Heart left ventricle (tissue), 16 donors: ENCODE data around the gene ANKLE1. TPM values are rescaled to one million over a fixed set of nuclear protein-coding genes. Genes with fewer than 3 reads are reported as not detected.

Experiments used
- ATAC-seq, 4 donors: fragments of 200-7000 bp; cut with Tn5 transposase; one replicate each; pipeline ENCODE4 v1.9.1; 2020 to 2022; ENCODE audit warnings: moderate library complexity in 4 of 4, mild to moderate bottlenecking in 3 of 4, moderate number of reproducible peaks in 1 of 4
- DNase-seq, 5 donors: peaks; one replicate each; pipeline ENCODE4 v3.0.0-alpha.2; 2020
- H3K27ac ChIP-seq, 12 donors: fragments of 200-600 bp; sonication (generic) in 4 of 12; one replicate each; pipeline versions ENCODE4 v1.5.0 to v1.8.0; 2016 to 2022; ENCODE audit warnings: mild to moderate bottlenecking in 2 of 12
- H3K27me3 ChIP-seq, 9 donors: fragments of 200-600 bp; sonication (generic) in 2 of 9; one replicate each; pipeline versions ENCODE4 v1.5.1 to v1.8.0; 2016 to 2022; ENCODE audit warnings: mild to moderate bottlenecking in 3 of 9
- H3K36me3 ChIP-seq, 9 donors: fragments of 200-600 bp; sonication (generic) in 2 of 9; one replicate each; pipeline versions ENCODE4 v1.5.0 to v1.8.0; 2018 to 2022; ENCODE audit warnings: mild to moderate bottlenecking in 2 of 9
- H3K4me1 ChIP-seq, 12 donors: fragments of 200-600 bp; sonication (generic) in 4 of 12; one replicate each; pipeline versions ENCODE4 v1.5.0 to v1.8.0; 2016 to 2022; ENCODE audit warnings: mild to moderate bottlenecking in 3 of 12
- H3K4me3 ChIP-seq, 12 donors: fragments of 200-600 bp; sonication (generic) in 4 of 12; one replicate each; pipeline versions ENCODE4 v1.5.0 to v1.8.0; 2017 to 2022; ENCODE audit warnings: mild to moderate bottlenecking in 9 of 12, moderate library complexity in 4 of 12
- H3K9me3 ChIP-seq, 12 donors: fragments of 200-600 bp; sonication (generic) in 4 of 12; one replicate each; pipeline versions ENCODE4 v1.5.0 to v1.8.0; 2016 to 2022; ENCODE audit warnings: mild to moderate bottlenecking in 1 of 12
- POLR2A ChIP-seq, 2 donors: fragments of 450-650 bp; IDR thresholded peaks; one replicate each; pipeline ENCODE4 v1.6.1; 2017; ENCODE audit warnings: antibody characterized with exemption in 2 of 2, mild to moderate bottlenecking in 2 of 2, moderate library complexity in 2 of 2
- WGBS, 4 donors: extraction: QIAGEN DNeasy Blood & Tissue Kit in 2 of 4; methylation state at CpG; one replicate each; pipeline versions ENCODE4 v1.1.5 to v1.1.7; 2013 to 2018; 5-methylcytosine and 5-hydroxymethylcytosine counted together
- intact Hi-C, 10 donors: fragments of 100-400 bp; cut with DNase I; formaldehyde crosslinking; loops; one replicate each; pipeline versions ENCODE4 v1.11.1 to v1.14.2; 2022
- polyA plus RNA-seq, 2 donors: library from polyadenylated mRNA; stranded (reverse); fragments of 200-250 nt; gene quantifications; one replicate each; pipeline ENCODE4 v1.2.3, GENCODE V29; 2013
- total RNA-seq, 9 donors: library from RNA; depleted of rRNA in 2 of 9; stranded (reverse); fragments of >200 nt in 2 of 9; fragmentation: NEBNext Ultra II Directional in 3 of 9; extraction: Animal tissue kit (Norgen Biotek cat#: 25700) in 3 of 9; gene quantifications; one replicate each; pipeline versions ENCODE4 v1.1.0 to v1.2.4, GENCODE V29; 2016 to 2023
- TF ChIP-seq, protein P1 (sequence below), 12 donors: fragments of 200-600 bp; sonication (generic) in 4 of 12; IDR thresholded peaks; one replicate each; pipeline versions ENCODE4 v1.5.0 to v1.8.0; 2018 to 2022; ENCODE audit warnings: antibody characterized with exemption in 12 of 12, mild to moderate bottlenecking in 5 of 12
- donor health status: ischemic (EF 13 %, LVEDD 7.1; RV severe dilation, severe dysfunction).
- donor health status: healthy with polysubstance abuse.
- donor health status: DM: no; HTN: yes; CAD: no.
- donor health status: DM: no; HTN: no; CAD: no.
- donor health status: ischemic (EF 25% LVEDD 6.9; RV normal size, moderate dysfunction).
- donor health status: ischemic (EF 25% LVEDD 5.7; RV mildly dilated, moderate dysfunction).
- donor health status: healthy.
- donor health status: DM: yes; HTN: yes; CAD: no.
- donor health status: ischemic (EF 35%, LVEDD 5.7; RV mildly dilated, moderate dysfunction).
- donor health status: nonischemic (EF 11% LVEDD 7.7; RV severe dilation, severe dysfunction).
- donor health status: DM: yes; HTN: yes; CAD: no.
- donor health status: PGD.
- donor health status: ischemic (EF 29% LVEDD 5.4; RV normal size, mild dysfunction).
- donor health status: nonischemic (EF 23%, LVEDD 6.1; RV moderate dilation, normal function).

The ANKLE1 gene
- total and polyA plus RNA-seq, 11 donors, result 0.07 to 0.44 (median 0.23) TPM; not detected in 2

- intact Hi-C loops, result no loop called here
- H3K4me1 ChIP-seq, result peaks cover 0 to 36% (median 13%) of the 10 kb centered on the region in 12 donors
These were observed 48.8 kb downstream of the ANKLE1 start for GRCh38 chr19:17330262-17331044.

GRCh38 chr19:17331045-17331558 is 49.4 kb downstream of the ANKLE1 start:
- Histone ChIP-seq H3K9me3 (no peaks in the 10 kb centered on the region), H3K27me3 (peaks cover 0 to 17% (median 0%) of the 10 kb centered on the region in 9 donors), H3K27ac (no peak overlapping the region), H3K4me3 (no peak overlapping the region), H3K36me3 (peaks cover 0 to 17% (median 0%) of the 10 kb centered on the region in 9 donors), H3K4me1 (peaks cover 0 to 42% (median 18%) of the 10 kb centered on the region in 12 donors)
- intact Hi-C loops, result no loop called here
- 83 to 90% (median 89%) methylated on average over 13 of the region's 13 CpGs for WGBS, 4 donors
- ATAC-seq, result no peak
- DNase-seq, result no peak
- TF ChIP-seq POLR2A (IDR thresholded peaks at IDR 0.05), result no peak
- TF ChIP-seq, protein P1, sequence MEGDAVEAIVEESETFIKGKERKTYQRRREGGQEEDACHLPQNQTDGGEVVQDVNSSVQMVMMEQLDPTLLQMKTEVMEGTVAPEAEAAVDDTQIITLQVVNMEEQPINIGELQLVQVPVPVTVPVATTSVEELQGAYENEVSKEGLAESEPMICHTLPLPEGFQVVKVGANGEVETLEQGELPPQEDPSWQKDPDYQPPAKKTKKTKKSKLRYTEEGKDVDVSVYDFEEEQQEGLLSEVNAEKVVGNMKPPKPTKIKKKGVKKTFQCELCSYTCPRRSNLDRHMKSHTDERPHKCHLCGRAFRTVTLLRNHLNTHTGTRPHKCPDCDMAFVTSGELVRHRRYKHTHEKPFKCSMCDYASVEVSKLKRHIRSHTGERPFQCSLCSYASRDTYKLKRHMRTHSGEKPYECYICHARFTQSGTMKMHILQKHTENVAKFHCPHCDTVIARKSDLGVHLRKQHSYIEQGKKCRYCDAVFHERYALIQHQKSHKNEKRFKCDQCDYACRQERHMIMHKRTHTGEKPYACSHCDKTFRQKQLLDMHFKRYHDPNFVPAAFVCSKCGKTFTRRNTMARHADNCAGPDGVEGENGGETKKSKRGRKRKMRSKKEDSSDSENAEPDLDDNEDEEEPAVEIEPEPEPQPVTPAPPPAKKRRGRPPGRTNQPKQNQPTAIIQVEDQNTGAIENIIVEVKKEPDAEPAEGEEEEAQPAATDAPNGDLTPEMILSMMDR (IDR thresholded peaks at IDR 0.05), result no peak

More at GRCh38 chr19:17330262-17331044, 48.8 kb downstream of the ANKLE1 start:
- Histone ChIP-seq H3K27me3 (peaks cover 0 to 17% (median 0%) of the 10 kb centered on the region in 9 donors), H3K27ac (no peak overlapping the region), H3K4me3 (no peak overlapping the region), H3K9me3 (no peaks in the 10 kb centered on the region), H3K36me3 (peaks cover 0 to 17% (median 0%) of the 10 kb centered on the region in 9 donors)
- no peak for DNase-seq
- TF ChIP-seq, protein P1 (IDR thresholded peaks at IDR 0.05), result no peak
- TF ChIP-seq POLR2A (IDR thresholded peaks at IDR 0.05), result no peak
- ATAC-seq, result no peak
- WGBS, 4 donors, result 92 to 96% (median 95%) methylated on average over 23 to 24 of the region's 24 CpGs

- TF ChIP-seq POLR2A (IDR thresholded peaks at IDR 0.05), result no peak
- TF ChIP-seq, protein P1 (IDR thresholded peaks at IDR 0.05), result no peak
- no peak for ATAC-seq
- Histone ChIP-seq H3K4me3 (no peak overlapping the region), H3K27ac (no peak overlapping the region), H3K9me3 (no peaks in the 10 kb centered on the region), H3K4me1 (peaks cover 0 to 46% (median 20%) of the 10 kb centered on the region in 12 donors), H3K36me3 (peaks cover 0 to 15% (median 0%) of the 10 kb centered on the region in 9 donors), H3K27me3 (peaks cover 0 to 17% (median 0%) of the 10 kb centered on the region in 9 donors)
- intact Hi-C loops, result loop anchor here in 1 of 10 donors (2.0 kb wide), 1 partner anchor 22 kb away; no protein-coding TSS in a partner anchor
- 90 to 95% (median 93%) methylated on average over 8 of the region's 8 CpGs for WGBS, 4 donors
- DNase-seq, result no peak
These were observed 50.6 kb downstream of the ANKLE1 start for GRCh38 chr19:17332360-17332676.
